Upper lobe of left lung (tissue), 6 donors: ENCODE measurements around the gene NAV1. TPM values are rescaled to one million over a fixed set of nuclear protein-coding genes. Genes with fewer than 3 reads are reported as not detected.
A peak's percentile ranks its signal among the peaks of the same experiment; 100 is the strongest.

Source experiments
- ATAC-seq, 2 donors: fragments of 200-7000 bp; cut with Tn5 transposase; one replicate each; pipeline ENCODE4 v1.9.1; 2022; ENCODE audit warnings: mild to moderate bottlenecking in 2 of 2, moderate library complexity in 2 of 2; ENCODE audit not compliant: low FRiP score in 2 of 2
- DNase-seq, 2 donors: peaks; one replicate each; pipeline ENCODE4 v3.0.0-alpha.2; 2019 to 2020
- H3K27ac ChIP-seq, 4 donors: fragments of 200-600 bp; sonication (generic); one replicate each; pipeline ENCODE4 v1.5.1; 2016 to 2019
- H3K27me3 ChIP-seq, 4 donors: fragments of 200-600 bp; sonication (generic); one replicate each; pipeline ENCODE4 v1.5.1; 2017 to 2019
- H3K36me3 ChIP-seq, 4 donors: fragments of 200-600 bp; sonication (generic); one replicate each; pipeline ENCODE4 v1.5.1; 2016 to 2019
- H3K4me1 ChIP-seq, 4 donors: fragments of 200-600 bp; sonication (generic); one replicate each; pipeline ENCODE4 v1.5.1; 2018 to 2019
- H3K4me3 ChIP-seq, 4 donors: fragments of 200-600 bp; sonication (generic); one replicate each; pipeline ENCODE4 v1.5.1; 2017 to 2019; ENCODE audit warnings: mild to moderate bottlenecking in 2 of 4, moderate library complexity in 1 of 4
- H3K9me3 ChIP-seq, 4 donors: fragments of 200-600 bp; sonication (generic); one replicate each; pipeline ENCODE4 v1.5.1; 2018 to 2019
- EP300 ChIP-seq, 4 donors: sonication (generic); formaldehyde crosslinking; IDR thresholded peaks; one replicate each; pipeline ENCODE4 v1.5.1; 2017; ENCODE audit warnings: antibody characterized with exemption in 4 of 4, control low read depth in 2 of 4
- POLR2A ChIP-seq, 4 donors: fragments of 450-650 bp; IDR thresholded peaks; one replicate each; pipeline ENCODE4 v1.5.1; 2016 to 2017; ENCODE audit warnings: antibody characterized with exemption in 4 of 4, mild to moderate bottlenecking in 2 of 4
- POLR2AphosphoS5 ChIP-seq, 2 donors: sonication (generic); formaldehyde crosslinking; IDR thresholded peaks; one replicate each; pipeline ENCODE4 v1.5.1; 2017; ENCODE audit warnings: antibody characterized with exemption in 2 of 2
- WGBS, 2 donors: methylation state at CpG; one replicate each; pipeline ENCODE4 v1.1.5; 2017 to 2018; 5-methylcytosine and 5-hydroxymethylcytosine counted together
- total RNA-seq, 6 donors: library from RNA; depleted of rRNA in 4 of 6; stranded (reverse); fragments of >200 nt in 4 of 6; gene quantifications; one replicate each; pipeline versions ENCODE4 v1.1.0 to v1.2.1, GENCODE V29; 2016 to 2021
- TF ChIP-seq, protein P1 (sequence below), 6 experiments: fragments of 450-650 bp in 4 of 6; fragments of 200-600 bp in 2 of 6; sonication (generic) in 2 of 6; IDR thresholded peaks; one replicate each; pipeline ENCODE4 v1.5.1; 2016 to 2019; ENCODE audit warnings: antibody characterized with exemption in 6 of 6
- donor health status: DM: no; HTN: no; CAD: no; lungs with moderate emphysema.
- donor health status: DM: no; HTN: yes; CAD: no; lungs with severe emphysema.

The NAV1 gene
- total RNA-seq, 6 donors from 2014 or later: 15.2 to 41.0 (median 24.1) TPM

GRCh38 chr1:201552941-201553351 lies 14.0 kb downstream of the NAV1 start:
- Histone ChIP-seq H3K9me3 (no peaks in the 10 kb centered on the region), H3K27me3 (no peaks in the 10 kb centered on the region), H3K4me3 (no peak overlapping the region), H3K27ac (peak overlapping the region; percentile 72 to 84 (median 80)), H3K4me1 (peaks cover 28 to 59% (median 46%) of the 10 kb centered on the region in 4 donors), H3K36me3 (no peaks in the 10 kb centered on the region)
- DNase-seq: no peak
- no peak for TF ChIP-seq EP300 (IDR thresholded peaks at IDR 0.05)
- TF ChIP-seq POLR2AphosphoS5 (IDR thresholded peaks at IDR 0.05): no peak
- no peak for TF ChIP-seq POLR2A (IDR thresholded peaks at IDR 0.05)
- TF ChIP-seq, protein P1, sequence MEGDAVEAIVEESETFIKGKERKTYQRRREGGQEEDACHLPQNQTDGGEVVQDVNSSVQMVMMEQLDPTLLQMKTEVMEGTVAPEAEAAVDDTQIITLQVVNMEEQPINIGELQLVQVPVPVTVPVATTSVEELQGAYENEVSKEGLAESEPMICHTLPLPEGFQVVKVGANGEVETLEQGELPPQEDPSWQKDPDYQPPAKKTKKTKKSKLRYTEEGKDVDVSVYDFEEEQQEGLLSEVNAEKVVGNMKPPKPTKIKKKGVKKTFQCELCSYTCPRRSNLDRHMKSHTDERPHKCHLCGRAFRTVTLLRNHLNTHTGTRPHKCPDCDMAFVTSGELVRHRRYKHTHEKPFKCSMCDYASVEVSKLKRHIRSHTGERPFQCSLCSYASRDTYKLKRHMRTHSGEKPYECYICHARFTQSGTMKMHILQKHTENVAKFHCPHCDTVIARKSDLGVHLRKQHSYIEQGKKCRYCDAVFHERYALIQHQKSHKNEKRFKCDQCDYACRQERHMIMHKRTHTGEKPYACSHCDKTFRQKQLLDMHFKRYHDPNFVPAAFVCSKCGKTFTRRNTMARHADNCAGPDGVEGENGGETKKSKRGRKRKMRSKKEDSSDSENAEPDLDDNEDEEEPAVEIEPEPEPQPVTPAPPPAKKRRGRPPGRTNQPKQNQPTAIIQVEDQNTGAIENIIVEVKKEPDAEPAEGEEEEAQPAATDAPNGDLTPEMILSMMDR (IDR thresholded peaks at IDR 0.05): no peak
- 57 to 72% methylated on average over 4 to 5 of the region's 5 CpGs for WGBS, 2 donors
- peak in 1 of 2 donors; percentile 47 for ATAC-seq

DNA sequence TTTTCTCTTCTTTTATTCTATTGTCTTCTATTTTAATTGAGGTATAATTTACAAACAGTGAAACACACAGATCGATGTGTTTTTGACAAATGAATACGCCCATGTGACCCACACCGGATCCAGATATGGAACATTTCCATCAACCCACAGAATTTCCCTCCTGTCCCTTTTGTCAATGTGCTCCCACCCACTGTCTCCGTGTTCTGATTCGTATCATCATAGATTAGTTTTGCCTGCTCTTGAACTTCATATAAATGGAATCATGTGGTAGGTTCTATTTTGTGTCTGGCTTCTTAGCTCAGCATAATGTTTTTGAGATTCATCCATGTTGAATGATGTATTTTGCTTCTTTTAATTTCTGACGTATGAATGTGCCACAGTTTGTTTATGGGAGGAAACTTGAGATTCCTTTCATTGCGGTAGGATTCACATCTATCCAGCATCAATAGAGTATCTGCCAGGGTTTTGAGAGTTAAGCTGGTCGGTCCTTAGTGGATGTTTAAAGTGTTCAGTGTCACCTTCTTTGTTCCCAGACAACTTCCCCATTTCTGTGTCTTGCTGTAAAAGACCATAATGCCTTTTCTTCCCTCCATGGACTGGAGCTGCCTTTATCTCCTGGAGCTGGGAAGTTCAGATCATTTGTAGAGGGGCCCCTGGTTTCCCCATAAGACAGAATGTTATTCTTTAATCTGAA lies 14.7 kb downstream of the NAV1 start:
- H3K27ac ChIP-seq: peak overlapping the region; percentile 72 to 84 (median 80)
- no peaks in the 10 kb centered on the region for H3K9me3 ChIP-seq
- TF ChIP-seq POLR2A (IDR thresholded peaks at IDR 0.05) (no peak), EP300 (IDR thresholded peaks at IDR 0.05) (peak in 1 of 4 donors; percentile 15)
- H3K36me3 ChIP-seq: no peaks in the 10 kb centered on the region
- DNase-seq (no peak), ATAC-seq (no peak)
- 53 to 56% methylated on average over 8 of the region's 8 CpGs for whole genome bisulfite sequencing, 2 donors
- H3K4me3 ChIP-seq: no peak overlapping the region
- H3K27me3 ChIP-seq: no peaks in the 10 kb centered on the region
- H3K4me1 ChIP-seq: peaks cover 28 to 59% (median 46%) of the 10 kb centered on the region in 4 donors

- H3K9me3 ChIP-seq: no peaks in the 10 kb centered on the region
- H3K36me3 ChIP-seq: no peaks in the 10 kb centered on the region
- 40 to 47% methylated on average over 10 of the region's 10 CpGs for WGBS, 2 donors
- peak overlapping the region; percentile 72 to 84 (median 80) for H3K27ac ChIP-seq
- H3K4me3 ChIP-seq: no peak overlapping the region
- TF ChIP-seq POLR2A (IDR thresholded peaks at IDR 0.05): no peak
- no peak for TF ChIP-seq POLR2AphosphoS5 (IDR thresholded peaks at IDR 0.05)
- TF ChIP-seq, protein P1 (IDR thresholded peaks at IDR 0.05): no peak
- no peak for TF ChIP-seq EP300 (IDR thresholded peaks at IDR 0.05)
- no peak for DNase-seq
- H3K27me3 ChIP-seq: no peaks in the 10 kb centered on the region
- ATAC-seq: no peak
- H3K4me1 ChIP-seq: peaks cover 28 to 60% (median 46%) of the 10 kb centered on the region in 4 donors
Measured at GRCh38 chr1:201554190-201554600, 15.3 kb downstream of the NAV1 start.

- Histone ChIP-seq H3K27ac (peak overlapping the region; percentile 72 to 84 (median 80)), H3K27me3 (no peaks in the 10 kb centered on the region), H3K9me3 (no peaks in the 10 kb centered on the region), H3K4me1 (peaks cover 34 to 67% (median 51%) of the 10 kb centered on the region in 4 donors), H3K36me3 (no peaks in the 10 kb centered on the region), H3K4me3 (no peak overlapping the region)
- DNase-seq (no peak), ATAC-seq (no peak)
- TF ChIP-seq, protein P1 (IDR thresholded peaks at IDR 0.05): no peak
- TF ChIP-seq EP300 (IDR thresholded peaks at IDR 0.05) (no peak), POLR2AphosphoS5 (IDR thresholded peaks at IDR 0.05) (no peak), POLR2A (IDR thresholded peaks at IDR 0.05) (no peak)
- WGBS, 2 donors: 81% methylated on average over 7 of the region's 7 CpGs
Measured at GRCh38 chr1:201554789-201555592, 16.1 kb downstream of the NAV1 start.

DNA sequence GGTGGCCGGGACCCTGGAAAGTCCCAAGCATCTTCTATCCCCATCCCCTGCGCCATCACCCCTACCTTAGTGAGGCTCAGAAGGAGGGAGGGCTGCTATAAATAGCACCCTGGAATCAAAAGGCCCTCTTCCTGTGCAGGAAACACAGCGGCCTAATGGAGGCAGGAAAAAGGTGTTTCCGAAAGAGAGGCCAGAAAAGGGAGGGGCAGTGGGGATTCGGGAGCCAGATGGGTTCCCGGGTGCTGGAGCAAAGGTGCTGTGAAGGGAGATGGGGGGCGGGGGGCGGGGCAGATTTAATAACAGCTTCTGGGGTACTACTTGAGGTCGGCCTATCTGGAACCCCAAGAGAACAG lies 16.6 kb downstream of the NAV1 start:
- no peak for TF ChIP-seq POLR2A (IDR thresholded peaks at IDR 0.05)
- peak; percentile 74 to 78 for TF ChIP-seq POLR2AphosphoS5 (IDR thresholded peaks at IDR 0.05)
- TF ChIP-seq EP300 (IDR thresholded peaks at IDR 0.05): peak in 2 of 4 donors; percentile 59 to 81
- TF ChIP-seq, protein P1 (IDR thresholded peaks at IDR 0.05): no peak
- Histone ChIP-seq H3K4me3 (no peak overlapping the region), H3K36me3 (no peaks in the 10 kb centered on the region), H3K27me3 (no peaks in the 10 kb centered on the region), H3K27ac (peak overlapping the region in 3 of 4 donors; percentile 77 to 84 (median 84)), H3K9me3 (no peaks in the 10 kb centered on the region), H3K4me1 (peaks cover 40 to 68% (median 56%) of the 10 kb centered on the region in 4 donors)
- WGBS, 2 donors: 42 to 60% methylated on average over 9 of the region's 9 CpGs
- DNase-seq (no peak), ATAC-seq (no peak)
